Mucosa of gallbladder (tissue), 1 donor: ENCODE results near the gene STAC2. TPM values are rescaled to one million over a fixed set of nuclear protein-coding genes. Genes with fewer than 3 reads are reported as not detected.
"Not testable (repeated sequence)": the region's sequence is repeated elsewhere in the genome, so short reads cannot be mapped to it uniquely, and the experiment has no call there.

Source experiments
- DNase-seq: peaks from one replicate; pipeline ENCODE4 v3.0.0-alpha.2; 2020; ENCODE audit warnings: low spot score
- total RNA-seq: library from RNA; stranded (reverse); gene quantifications from one replicate; pipeline ENCODE4 v1.2.1, GENCODE V29; 2021
- donor health status: DM: no; HTN: no; CAD: no.

The STAC2 gene
- 1.3 TPM for total RNA-seq

- no peak for DNase-seq
These were observed at the start of gene STAC2 for GRCh38 chr17:39225308-39225958. Gene STAC2 (minus strand): TSS chr17:39225945. CDS start chr17:39225502, 443 bp downstream.

- DNase-seq = no peak
These were observed 45.8 kb upstream of the STAC2 start for GRCh38 chr17:39271546-39271945.

- no peak for DNase-seq
These were observed 45.2 kb upstream of the STAC2 start for GRCh38 chr17:39270923-39271322.

- no peak for DNase-seq
These were observed 38.4 kb upstream of the STAC2 start for GRCh38 chr17:39264119-39264518.

- no peak for DNase-seq
These were observed 35.5 kb upstream of the STAC2 start for GRCh38 chr17:39261286-39261685.

- no peak for DNase-seq
These were observed 27.2 kb upstream of the STAC2 start for GRCh38 chr17:39252788-39253460.

- no peak for DNase-seq
These were observed 26.3 kb upstream of the STAC2 start for GRCh38 chr17:39251997-39252396.

GRCh38 chr17:39250076-39250475 is 24.3 kb upstream of the STAC2 start:
- not testable (repeated sequence) for DNase-seq

- DNase-seq = no peak
These were observed 20.5 kb upstream of the STAC2 start for GRCh38 chr17:39246274-39246673.

- DNase-seq = peak; percentile 89
These were observed 19.1 kb upstream of the STAC2 start for GRCh38 chr17:39244600-39245570.

- no peak for DNase-seq
These were observed 18.4 kb upstream of the STAC2 start for GRCh38 chr17:39244016-39244599.

- no peak for DNase-seq
These were observed 17.4 kb upstream of the STAC2 start for GRCh38 chr17:39243155-39243554.

GRCh38 chr17:39240631-39241030 is 14.9 kb upstream of the STAC2 start:
- no peak for DNase-seq

- DNase-seq = peak; percentile 35
These were observed 14.0 kb upstream of the STAC2 start for GRCh38 chr17:39239640-39240314.

- DNase-seq = peak; percentile 56
These were observed 12.7 kb upstream of the STAC2 start for GRCh38 chr17:39238311-39238972.

GRCh38 chr17:39237586-39237985 is 11.8 kb upstream of the STAC2 start:
- no peak for DNase-seq

- no peak for DNase-seq
These were observed 11.3 kb upstream of the STAC2 start for GRCh38 chr17:39236981-39237441.

GRCh38 chr17:39236450-39236927 is 10.7 kb upstream of the STAC2 start:
- no peak for DNase-seq

GRCh38 chr17:39235555-39236449 is 10.1 kb upstream of the STAC2 start:
- no peak for DNase-seq
